ENCODE measurements around the gene PTRHD1. TPM values are rescaled to one million over a fixed set of nuclear protein-coding genes. Genes with fewer than 3 reads are reported as not detected.

The PTRHD1 gene
- total RNA-seq, 1 experiment from 2014 or later: 23.6 TPM

- H3F3A ChIP-seq (ENCODE audit: insufficient read depth, low read depth): peaks cover 5% of the 10 kb centered on the region; the same call in 1 of the 2 replicates
- no peaks in the 10 kb centered on the region for H3K27me3 ChIP-seq (ENCODE audit: insufficient read depth, low read depth)
- ChIA-PET POLR2A (ENCODE audit: unreplicated experiment) (no interaction called here), CTCF (interaction anchor here (0.6 to 1.6 kb wide), 6 partner anchors 125 to 1657 kb away, joined by 3 to 7 read pairs (median 4); no protein-coding TSS in a partner anchor)
- H3K79me2 ChIP-seq (ENCODE audit: low read depth): no peaks in the 10 kb centered on the region
- no peak overlapping the region for H3K4me3 ChIP-seq
- H4K20me1 ChIP-seq (ENCODE audit: insufficient read depth): no peaks in the 10 kb centered on the region
- no peaks in the 10 kb centered on the region for H3K4me1 ChIP-seq (replicated peaks; ENCODE audit: insufficient read depth)
- H3K9me3 ChIP-seq (ENCODE audit: insufficient read depth, low read depth): no peaks in the 10 kb centered on the region
- no peak overlapping the region for H2AFZ ChIP-seq
- intact Hi-C loops (cut with micrococcal nuclease; ENCODE audit: unreplicated experiment): loop anchor here (1.0 to 5.0 kb wide), 4 partner anchors 215 to 600 kb away; no protein-coding TSS in a partner anchor
- H3K36me3 ChIP-seq (ENCODE audit: low read depth): no peaks in the 10 kb centered on the region
- no TSS peak for BruUV-seq (replicated peaks)
- no peak for TF ChIP-seq EZH2 (IDR thresholded peaks at IDR 0.05; ENCODE audit: low read depth)
- peak; percentile 92 for TF ChIP-seq CTCF (conservative IDR thresholded peaks at IDR 0.05)
- H3K9me2 ChIP-seq (ENCODE audit: insufficient read depth): no peaks in the 10 kb centered on the region
- no peak overlapping the region for H3K27ac ChIP-seq
- DNase-seq: peak; percentile 49 to 64
- H3K4me2 ChIP-seq: no peak overlapping the region
Measured at GRCh38 chr2:24827321-24828237, 34.4 kb upstream of the PTRHD1 start.

- Histone ChIP-seq H3K9me2 (ENCODE audit: insufficient read depth) (no peaks in the 10 kb centered on the region), H3K4me3 (no peak overlapping the region), H3K27ac (no peak overlapping the region), H4K20me1 (ENCODE audit: insufficient read depth) (no peaks in the 10 kb centered on the region), H3K27me3 (ENCODE audit: insufficient read depth, low read depth) (no peaks in the 10 kb centered on the region), H3K79me2 (ENCODE audit: low read depth) (no peaks in the 10 kb centered on the region), H3F3A (ENCODE audit: insufficient read depth, low read depth) (peaks cover 5% of the 10 kb centered on the region; the same call in 1 of the 2 replicates), H2AFZ (no peak overlapping the region), H3K4me1 (replicated peaks; ENCODE audit: insufficient read depth) (no peaks in the 10 kb centered on the region), H3K9me3 (ENCODE audit: insufficient read depth, low read depth) (no peaks in the 10 kb centered on the region), H3K4me2 (no peak overlapping the region), H3K36me3 (ENCODE audit: low read depth) (no peaks in the 10 kb centered on the region; the same call in 1 of the 2 replicates)
- no peak for DNase-seq
- ChIA-PET CTCF (interaction anchor here (1.0 to 1.6 kb wide), 3 partner anchors 34 to 404 kb away, joined by 3 to 6 read pairs (median 6); partner anchors contain the start of genes CENPO and PTRHD1), POLR2A (ENCODE audit: unreplicated experiment) (no interaction called here)
- no TSS peak for BruUV-seq (replicated peaks)
- intact Hi-C loops (cut with micrococcal nuclease; ENCODE audit: unreplicated experiment): loop anchor here (1.0 to 5.0 kb wide), 4 partner anchors 214 to 599 kb away; no protein-coding TSS in a partner anchor
- TF ChIP-seq CTCF (conservative IDR thresholded peaks at IDR 0.05) (no peak), EZH2 (IDR thresholded peaks at IDR 0.05; ENCODE audit: low read depth) (no peak)
Measured at GRCh38 chr2:24826773-24827145, 33.6 kb upstream of the PTRHD1 start.

DNA sequence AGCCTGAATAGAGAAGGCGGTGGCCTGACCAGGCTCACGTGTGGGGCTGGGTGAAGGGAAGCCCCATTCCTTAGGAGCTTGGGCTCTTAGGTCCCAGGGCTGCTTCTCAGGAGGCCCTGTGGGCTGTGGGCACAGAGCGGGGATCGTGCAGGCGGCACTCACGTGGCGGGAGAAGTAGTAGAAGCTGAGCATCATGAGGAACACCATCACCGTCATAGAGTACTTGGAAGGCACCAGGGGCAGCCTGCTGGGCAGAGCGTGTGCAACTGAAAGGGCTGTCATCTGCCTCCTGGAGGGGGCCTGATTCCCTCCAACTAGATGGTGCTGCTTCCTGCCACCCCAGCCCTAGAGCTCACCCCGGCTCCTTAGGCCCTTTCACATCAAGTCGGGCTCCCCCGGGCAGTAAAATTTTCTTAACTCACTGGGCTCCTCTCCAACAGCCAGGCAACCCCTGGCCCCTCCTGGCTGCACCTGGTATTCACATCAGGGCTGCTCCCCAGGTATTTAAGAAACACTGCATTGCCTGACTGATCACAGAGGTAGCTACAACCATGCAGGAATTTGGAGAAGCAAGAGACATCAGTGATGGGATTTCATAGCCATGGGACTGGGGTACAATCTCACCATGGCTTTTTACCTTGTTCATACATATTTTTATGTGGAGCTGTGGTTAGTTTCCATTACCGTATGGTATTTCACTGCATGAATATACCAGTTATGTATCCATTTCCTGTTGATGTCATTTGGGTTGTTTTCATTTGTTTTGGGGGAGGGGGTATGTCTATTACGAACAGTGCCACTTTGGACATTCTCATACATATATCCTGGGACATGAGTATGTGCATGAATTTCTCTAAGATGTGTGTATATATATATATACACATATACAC is 32.9 kb upstream of the PTRHD1 start:
- Histone ChIP-seq H3K27me3 (ENCODE audit: insufficient read depth, low read depth) (no peaks in the 10 kb centered on the region), H2AFZ (no peak overlapping the region), H3K4me2 (no peak overlapping the region), H3K9me3 (ENCODE audit: insufficient read depth, low read depth) (no peaks in the 10 kb centered on the region), H3K4me3 (no peak overlapping the region), H3K9me2 (ENCODE audit: insufficient read depth) (no peaks in the 10 kb centered on the region), H3K36me3 (ENCODE audit: low read depth) (no peaks in the 10 kb centered on the region; the same call in 1 of the 2 replicates), H3F3A (ENCODE audit: insufficient read depth, low read depth) (peaks cover 5% of the 10 kb centered on the region; the same call in 1 of the 2 replicates), H3K4me1 (replicated peaks; ENCODE audit: insufficient read depth) (no peaks in the 10 kb centered on the region), H4K20me1 (ENCODE audit: insufficient read depth) (no peaks in the 10 kb centered on the region), H3K27ac (no peak overlapping the region), H3K79me2 (ENCODE audit: low read depth) (no peaks in the 10 kb centered on the region)
- TF ChIP-seq CTCF (conservative IDR thresholded peaks at IDR 0.05) (no peak), EZH2 (IDR thresholded peaks at IDR 0.05; ENCODE audit: low read depth) (no peak)
- BruUV-seq (replicated peaks): no TSS peak
- ChIA-PET CTCF (interaction anchor here (1.0 kb wide), 1 partner anchor 33 kb away, joined by 3 read pairs; the partner anchor contains the start of genes CENPO and PTRHD1), POLR2A (ENCODE audit: unreplicated experiment) (no interaction called here)
- intact Hi-C loops (cut with micrococcal nuclease; ENCODE audit: unreplicated experiment): loop anchor here (2.0 to 5.0 kb wide), 2 partner anchors 213 to 599 kb away; no protein-coding TSS in a partner anchor
- DNase-seq: no peak
